Prostate gland (tissue), 2 donors: ENCODE measurements around the gene KIAA0825. TPM values are rescaled to one million over a fixed set of nuclear protein-coding genes. Genes with fewer than 3 reads are reported as not detected.
A peak's percentile ranks its signal among the peaks of the same experiment; 100 is the strongest.

Source experiments
- DNase-seq: peaks from one replicate; pipeline ENCODE4 v3.0.0-alpha.2; 2019; ENCODE audit warnings: low spot score
- H3K27ac ChIP-seq, 2 donors: fragments of 200-600 bp; sonication (generic); 2 replicates each; pipeline ENCODE4 v1.5.1; 2017 to 2019
- H3K27me3 ChIP-seq: fragments of 200-600 bp; sonication (generic); replicated peaks from 2 replicates; pipeline ENCODE4 v1.5.1; 2019; ENCODE audit not compliant: insufficient read depth
- H3K36me3 ChIP-seq, 2 donors: fragments of 200-600 bp; sonication (generic); 1 replicate in 1 of 2; 2 replicates in 1 of 2; pipeline versions ENCODE4 v1.5.1 to v1.8.1; 2017 to 2019
- H3K4me1 ChIP-seq: fragments of 200-600 bp; sonication (generic); replicated peaks from 2 replicates; pipeline ENCODE4 v1.5.1; 2019
- H3K4me3 ChIP-seq, 2 donors: fragments of 200-600 bp; sonication (generic); 2 replicates each; pipeline ENCODE4 v1.5.1; 2017 to 2019
- H3K9me3 ChIP-seq: fragments of 200-600 bp; sonication (generic); 2 replicates; pipeline ENCODE4 v1.5.1; 2017
- POLR2A ChIP-seq: fragments of 450-650 bp; IDR thresholded peaks from one replicate; pipeline ENCODE4 v1.6.1; 2016; ENCODE audit warnings: antibody characterized with exemption, mild to moderate bottlenecking
- POLR2AphosphoS5 ChIP-seq: sonication (generic); formaldehyde crosslinking; IDR thresholded peaks from one replicate; pipeline ENCODE4 v1.6.1; 2017; ENCODE audit warnings: antibody characterized with exemption
- WGBS: methylation state at CpG from one replicate; pipeline ENCODE4 v1.1.5; 2018; 5-methylcytosine and 5-hydroxymethylcytosine counted together
- intact Hi-C: fragments of 100-400 bp; cut with DNase I; formaldehyde crosslinking; loops from one replicate; pipeline ENCODE4 v1.14.2; 2022
- total RNA-seq, 2 donors: library from RNA; depleted of rRNA; stranded (reverse); fragments of >200 nt; gene quantifications; one replicate each; pipeline ENCODE4 v1.1.0, GENCODE V29; 2016
- TF ChIP-seq, protein P1 (sequence below), 4 experiments: fragments of 200-600 bp in 2 of 4; fragments of 450-650 bp in 2 of 4; sonication (generic) in 2 of 4; IDR thresholded peaks; 1 replicate in 3 of 4; 2 replicates in 1 of 4; pipeline ENCODE4 v1.5.1; 2016 to 2019; ENCODE audit warnings: antibody characterized with exemption in 4 of 4, mild to moderate bottlenecking in 2 of 4, moderate library complexity in 2 of 4

Gene KIAA0825
- total RNA-seq, 2 donors from 2014 or later: 3.9 to 4.1 TPM

DNA sequence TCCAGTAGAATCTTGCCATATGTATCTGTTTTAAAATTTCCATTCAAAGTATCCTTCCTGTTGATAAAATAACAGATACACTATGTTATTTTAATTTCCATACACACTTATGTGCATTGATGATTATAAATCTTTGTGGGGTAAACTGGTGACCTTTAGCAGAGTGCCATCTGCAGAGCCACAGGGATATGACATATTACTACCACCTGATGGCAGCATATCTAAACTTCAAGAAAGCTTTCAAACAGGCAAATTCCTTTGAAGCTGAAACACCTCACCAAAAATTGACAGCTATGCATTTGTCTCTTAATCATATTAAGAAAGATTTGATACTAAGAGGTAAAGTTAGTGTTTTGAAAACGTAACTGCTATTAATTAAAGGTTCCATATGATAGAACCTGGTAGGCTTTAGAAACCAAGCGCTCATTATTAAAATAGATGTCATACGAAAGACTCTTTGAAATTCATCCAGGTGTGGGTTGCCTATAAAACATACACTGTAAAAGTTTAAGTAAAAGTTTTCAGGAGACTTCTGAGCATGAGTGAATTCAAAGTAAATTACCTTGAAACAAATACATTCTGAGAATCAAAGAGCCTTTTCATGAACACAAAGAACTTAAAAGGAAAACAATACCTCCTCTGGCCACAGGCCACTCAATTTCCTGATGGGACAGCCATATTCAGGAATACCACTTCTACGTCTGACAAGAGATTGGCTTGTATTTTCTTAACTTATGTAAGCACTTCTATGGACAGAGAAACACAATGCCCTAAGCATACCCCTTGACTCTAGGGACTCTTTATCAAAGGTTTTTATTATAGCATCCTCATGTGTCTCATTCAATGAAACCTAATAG, 93.3 kb downstream of the KIAA0825 start:
- intact Hi-C loops: no loop called here
- Histone ChIP-seq H3K9me3 (no peaks in the 10 kb centered on the region), H3K27me3 (no peaks in the 10 kb centered on the region), H3K4me1 (no peaks in the 10 kb centered on the region), H3K36me3 (no peaks in the 10 kb centered on the region), H3K4me3 (no peak overlapping the region), H3K27ac (no peak overlapping the region)
- no peak for TF ChIP-seq POLR2AphosphoS5
- TF ChIP-seq, protein P1, sequence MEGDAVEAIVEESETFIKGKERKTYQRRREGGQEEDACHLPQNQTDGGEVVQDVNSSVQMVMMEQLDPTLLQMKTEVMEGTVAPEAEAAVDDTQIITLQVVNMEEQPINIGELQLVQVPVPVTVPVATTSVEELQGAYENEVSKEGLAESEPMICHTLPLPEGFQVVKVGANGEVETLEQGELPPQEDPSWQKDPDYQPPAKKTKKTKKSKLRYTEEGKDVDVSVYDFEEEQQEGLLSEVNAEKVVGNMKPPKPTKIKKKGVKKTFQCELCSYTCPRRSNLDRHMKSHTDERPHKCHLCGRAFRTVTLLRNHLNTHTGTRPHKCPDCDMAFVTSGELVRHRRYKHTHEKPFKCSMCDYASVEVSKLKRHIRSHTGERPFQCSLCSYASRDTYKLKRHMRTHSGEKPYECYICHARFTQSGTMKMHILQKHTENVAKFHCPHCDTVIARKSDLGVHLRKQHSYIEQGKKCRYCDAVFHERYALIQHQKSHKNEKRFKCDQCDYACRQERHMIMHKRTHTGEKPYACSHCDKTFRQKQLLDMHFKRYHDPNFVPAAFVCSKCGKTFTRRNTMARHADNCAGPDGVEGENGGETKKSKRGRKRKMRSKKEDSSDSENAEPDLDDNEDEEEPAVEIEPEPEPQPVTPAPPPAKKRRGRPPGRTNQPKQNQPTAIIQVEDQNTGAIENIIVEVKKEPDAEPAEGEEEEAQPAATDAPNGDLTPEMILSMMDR (IDR thresholded peaks at IDR 0.05): peak in 3 of 4 experiments; percentile 33 to 57 (median 56)
- peak; percentile 7 for DNase-seq
- 67% methylated on average over 4 of the region's 4 CpGs for WGBS

DNA sequence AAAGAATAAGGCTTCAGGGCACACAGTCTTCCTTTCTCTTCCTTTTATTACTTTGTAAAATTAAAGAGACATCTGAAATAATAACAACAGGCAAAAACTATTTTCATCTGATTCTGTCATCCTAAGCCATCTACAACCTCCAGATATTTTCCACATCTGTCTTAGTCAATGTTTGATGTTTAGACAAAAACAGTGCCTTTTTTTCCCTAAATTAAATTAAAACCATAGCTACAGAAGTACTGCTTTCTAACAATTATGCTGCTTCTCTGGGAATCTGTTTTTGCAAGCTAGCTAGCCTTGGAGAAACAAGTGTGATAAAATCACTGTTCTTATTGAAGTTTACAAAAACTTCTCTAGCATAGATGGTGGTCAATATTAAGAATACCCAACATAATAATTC, 95.4 kb downstream of the KIAA0825 start:
- DNase-seq: no peak
- Histone ChIP-seq H3K36me3 (no peaks in the 10 kb centered on the region), H3K4me1 (no peaks in the 10 kb centered on the region), H3K27ac (no peak overlapping the region), H3K4me3 (no peak overlapping the region), H3K9me3 (no peaks in the 10 kb centered on the region), H3K27me3 (no peaks in the 10 kb centered on the region)
- TF ChIP-seq POLR2AphosphoS5 (no peak), POLR2A (no peak)
- TF ChIP-seq, protein P1 (IDR thresholded peaks at IDR 0.05): no peak
- intact Hi-C loops: no loop called here

DNA sequence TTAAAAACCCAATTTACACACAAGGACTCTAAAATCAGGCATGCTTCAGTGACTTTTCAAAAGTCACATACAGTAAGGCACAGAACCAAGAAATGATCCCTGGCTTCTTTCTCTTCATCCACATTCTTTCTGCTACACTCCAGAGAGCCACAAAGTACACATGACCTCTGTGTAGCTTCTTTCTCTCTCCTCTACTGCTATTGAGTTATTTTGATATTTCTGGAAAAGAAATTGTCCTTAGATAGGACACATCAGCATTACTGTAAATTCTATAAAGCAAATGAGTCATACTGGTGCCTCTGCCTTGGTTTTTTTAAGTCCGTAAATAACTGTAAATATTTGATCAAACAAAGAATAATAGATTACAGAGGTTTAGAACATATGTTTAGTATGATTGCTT, 96.3 kb downstream of the KIAA0825 start:
- intact Hi-C loops: no loop called here
- no peaks in the 10 kb centered on the region for H3K27me3 ChIP-seq
- H3K4me1 ChIP-seq: no peaks in the 10 kb centered on the region
- H3K36me3 ChIP-seq: no peaks in the 10 kb centered on the region
- no peaks in the 10 kb centered on the region for H3K9me3 ChIP-seq
- WGBS: 80% methylated on average over 1 of the region's 1 CpG
- TF ChIP-seq POLR2AphosphoS5 (no peak), POLR2A (no peak)
- TF ChIP-seq, protein P1 (IDR thresholded peaks at IDR 0.05): no peak
- H3K4me3 ChIP-seq: no peak overlapping the region
- DNase-seq: no peak
- no peak overlapping the region for H3K27ac ChIP-seq

DNA sequence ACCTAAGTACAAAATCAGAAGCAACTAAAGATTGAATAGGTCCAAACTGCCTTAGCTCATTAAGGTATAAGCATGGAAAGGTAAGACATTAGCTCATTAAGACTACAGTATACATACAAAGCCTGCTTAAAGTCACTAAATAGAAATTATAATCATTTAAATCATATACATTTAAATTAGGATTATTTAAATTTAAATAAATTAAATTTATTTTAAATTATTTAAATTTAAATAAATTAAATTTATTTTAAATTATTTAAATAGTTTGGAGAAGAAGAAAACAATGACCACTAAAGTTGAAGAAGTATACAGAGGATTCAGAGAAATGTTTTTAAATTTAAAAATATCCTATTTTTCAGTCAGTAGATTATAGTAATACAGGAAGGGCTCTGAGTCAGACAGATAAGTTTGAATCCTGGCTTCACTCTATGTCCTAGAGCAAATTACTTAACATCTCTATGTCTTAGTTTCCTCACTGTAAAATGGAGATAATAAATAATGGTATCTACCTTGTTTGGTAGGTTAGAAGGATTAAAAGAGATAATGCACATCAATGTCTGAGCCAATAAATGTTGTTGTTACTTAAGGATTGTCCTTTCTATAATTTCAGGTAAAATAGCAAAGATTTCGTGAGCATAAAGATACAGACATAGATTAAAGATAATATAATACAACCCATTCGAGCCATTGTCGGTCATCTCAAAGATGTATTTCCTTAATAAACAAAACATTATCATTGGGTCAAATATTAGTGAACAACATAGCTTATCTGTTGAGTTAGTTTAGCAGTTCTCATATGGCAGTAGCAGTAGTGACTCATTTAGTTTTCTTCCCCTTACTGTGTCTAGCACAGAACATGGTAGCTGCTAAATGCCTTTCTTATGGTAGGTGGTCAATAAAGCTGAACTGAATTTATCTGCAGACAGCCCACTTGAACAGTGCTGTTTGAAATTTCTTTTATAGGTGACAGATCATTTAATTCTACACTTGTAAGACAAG, 100.6 kb downstream of the KIAA0825 start:
- WGBS: 94% methylated on average over 3 of the region's 3 CpGs
- intact Hi-C loops: no loop called here
- TF ChIP-seq, protein P1 (IDR thresholded peaks at IDR 0.05): no peak
- TF ChIP-seq POLR2AphosphoS5: no peak
- no peak for TF ChIP-seq POLR2A

More for the DNA sequence above, 100.6 kb downstream of the KIAA0825 start:
- no peaks in the 10 kb centered on the region for H3K27me3 ChIP-seq
- H3K36me3 ChIP-seq: no peaks in the 10 kb centered on the region
- no peak overlapping the region for H3K27ac ChIP-seq
- no peaks in the 10 kb centered on the region for H3K4me1 ChIP-seq
- H3K9me3 ChIP-seq: no peaks in the 10 kb centered on the region
- no peak for DNase-seq
- no peak overlapping the region for H3K4me3 ChIP-seq
